ENCODE results near the gene DNAH14.
"Not testable (repeated sequence)": the region's sequence is repeated elsewhere in the genome, so short reads cannot be mapped to it uniquely, and the experiment has no call there.

Gene DNAH14

DNA sequence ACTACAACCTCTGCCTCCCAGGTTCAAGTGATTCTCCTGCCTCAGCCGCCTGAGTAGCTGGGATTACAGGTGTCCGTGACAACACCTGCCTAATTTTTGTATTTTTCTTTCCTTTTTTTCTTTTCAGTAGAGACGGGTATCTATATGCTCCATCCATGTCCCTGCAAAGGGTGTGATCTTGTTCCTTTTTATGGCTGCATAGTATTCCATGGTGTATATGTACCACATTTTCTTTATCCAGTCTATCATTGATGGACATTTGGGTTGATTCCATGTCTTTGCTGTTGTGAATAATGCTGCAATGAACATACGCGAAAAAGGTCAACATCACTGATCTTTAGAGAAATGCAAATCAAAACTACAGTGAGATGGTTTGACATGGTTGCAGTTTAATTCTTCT lies 62.1 kb downstream of the DNAH14 start:
- not testable (repeated sequence) for DNase-seq (ENCODE audit: low read depth in 2 of 2, low spot score in 1 of 2)

DNA sequence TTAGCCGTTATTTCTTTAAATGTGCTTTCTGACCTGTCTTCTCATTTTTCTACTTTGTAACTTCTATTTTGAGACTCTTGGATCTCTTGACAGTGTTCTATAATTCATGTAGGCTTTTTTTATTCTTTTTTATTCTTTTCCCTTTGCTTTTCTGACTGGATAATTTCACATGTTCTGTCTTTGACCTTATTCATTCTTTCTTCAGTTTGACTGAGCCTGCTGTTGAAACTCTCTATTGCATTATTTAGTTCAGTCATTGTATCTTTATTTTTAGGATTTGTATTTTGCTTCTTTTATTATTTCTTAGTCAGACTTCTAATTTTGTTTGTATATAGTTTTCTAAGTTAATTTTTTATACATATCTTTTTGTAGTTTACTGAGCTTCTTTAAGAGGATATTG lies 66.1 kb downstream of the DNAH14 start:
- no peak for DNase-seq (ENCODE audit: low read depth in 2 of 2, low spot score in 1 of 2)

DNA sequence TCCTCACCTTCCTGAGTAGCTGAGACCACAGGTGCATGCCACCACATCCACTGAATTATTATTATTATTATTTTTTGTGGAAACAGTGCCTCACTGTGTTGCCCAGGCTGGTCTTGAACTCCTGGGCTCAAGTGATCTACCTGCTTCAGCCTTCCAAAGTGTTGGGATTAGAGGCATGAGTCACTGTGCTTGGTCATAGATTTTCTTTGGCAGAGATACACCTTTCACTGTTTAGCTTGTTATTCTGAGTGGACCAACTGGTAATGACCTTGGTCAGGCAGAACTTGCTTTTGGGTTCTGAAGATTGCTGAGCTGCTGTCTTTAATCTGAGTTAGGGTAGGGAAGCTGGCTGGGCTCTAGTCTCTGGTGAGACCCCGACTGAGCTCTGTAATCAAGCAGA lies 66.8 kb downstream of the DNAH14 start:
- no peak for DNase-seq (ENCODE audit: low read depth in 2 of 2, low spot score in 1 of 2)

DNA sequence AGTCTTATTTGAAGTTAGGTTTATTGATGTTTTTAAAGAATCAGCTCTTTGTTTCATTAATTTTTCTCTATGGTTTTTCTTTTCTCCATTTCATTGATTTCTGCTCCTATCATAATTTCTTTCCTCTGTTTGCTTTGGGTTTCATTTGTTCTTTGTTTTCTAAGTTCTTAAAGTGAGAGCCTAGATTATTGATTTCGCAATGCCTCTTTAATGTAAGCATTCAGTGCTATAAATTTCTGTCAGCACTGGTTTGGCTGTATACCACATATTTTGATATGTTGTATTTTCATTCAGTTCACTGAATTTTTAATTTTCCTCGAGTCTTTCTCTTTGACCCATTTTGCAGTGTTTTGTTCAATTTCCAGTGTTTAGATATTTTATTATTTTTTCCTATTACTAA lies 68.7 kb downstream of the DNAH14 start:
- DNase-seq (ENCODE audit: low read depth in 2 of 2, low spot score in 1 of 2) = no peak

DNA sequence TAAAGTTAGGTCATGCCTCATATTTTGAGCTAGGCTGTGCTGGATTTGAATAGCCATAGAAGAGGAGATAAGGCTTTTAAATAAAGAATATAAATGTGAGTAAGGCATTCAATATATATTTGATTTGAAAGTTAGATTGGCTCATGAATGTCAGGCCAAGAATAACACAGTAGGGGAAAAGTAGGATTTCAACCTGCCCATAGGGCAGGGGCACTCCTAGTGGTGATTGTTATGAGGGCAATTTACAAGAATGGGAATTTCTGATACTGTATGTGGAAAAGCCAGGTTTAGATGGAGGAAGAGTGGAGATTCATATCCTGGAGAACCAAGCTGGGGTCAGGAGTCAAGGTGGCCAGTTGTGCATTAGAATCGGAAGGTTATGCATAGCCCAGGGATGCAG lies 74.9 kb downstream of the DNAH14 start:
- DNase-seq (ENCODE audit: low read depth in 2 of 2, low spot score in 1 of 2) = no peak

DNA sequence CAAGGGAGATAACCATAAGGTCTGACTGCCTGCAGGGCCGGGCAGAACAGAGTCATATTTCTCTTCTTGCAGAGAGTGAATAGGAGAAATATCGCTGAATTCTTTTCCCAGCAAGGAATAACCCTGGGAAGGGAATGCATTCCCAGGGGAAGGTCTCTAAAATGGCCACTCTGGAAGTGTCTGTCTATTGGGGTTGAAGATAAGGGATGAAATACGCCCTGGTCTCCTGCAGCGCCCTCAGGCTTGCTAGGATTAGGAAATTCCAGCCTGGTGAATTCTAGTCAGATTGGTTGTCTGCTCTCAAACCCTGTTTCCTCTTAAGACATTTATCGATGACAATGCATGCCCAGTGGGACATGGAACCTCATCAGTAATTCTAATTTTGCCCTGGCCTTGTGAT lies 76.9 kb downstream of the DNAH14 start:
- DNase-seq (ENCODE audit: low read depth in 2 of 2, low spot score in 1 of 2) = not testable (repeated sequence)

DNA sequence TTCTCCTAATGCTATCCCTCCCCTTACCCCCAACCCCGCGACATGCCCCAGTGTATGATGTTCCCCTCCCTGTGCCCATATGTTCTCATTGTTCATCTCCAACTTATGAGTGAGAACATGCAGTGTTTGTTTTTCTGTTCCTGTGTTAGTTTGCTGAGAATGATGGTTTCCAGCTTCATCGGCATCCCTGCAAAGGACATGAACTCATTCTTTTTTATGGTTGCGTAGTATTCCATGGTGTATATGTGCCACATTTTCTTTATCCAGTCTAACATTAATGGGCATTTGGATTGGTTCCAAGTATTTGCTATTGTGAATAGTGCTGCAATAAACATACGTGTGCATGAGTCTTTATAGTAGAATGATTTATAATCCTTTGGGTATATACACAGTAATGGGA lies 78.6 kb downstream of the DNAH14 start:
- DNase-seq (ENCODE audit: low read depth in 2 of 2, low spot score in 1 of 2) = not testable (repeated sequence)

DNA sequence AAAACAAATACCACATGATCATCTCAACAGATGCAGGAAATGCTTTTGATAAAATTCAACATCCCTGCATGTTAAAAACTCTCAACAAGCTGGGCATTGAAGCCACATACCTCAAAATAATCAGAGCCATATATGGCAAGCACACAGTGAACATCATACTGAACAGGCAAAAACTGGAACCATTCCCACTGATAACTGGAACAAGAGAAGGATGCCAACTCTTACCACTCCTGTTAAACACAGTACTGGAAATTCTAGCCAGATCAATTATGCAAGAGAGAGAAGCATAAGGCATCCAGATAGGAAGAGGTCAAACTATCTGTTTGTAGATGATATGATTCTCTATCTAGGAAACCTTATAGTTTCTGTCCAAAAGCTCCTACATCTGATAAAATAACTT lies 91.6 kb downstream of the DNAH14 start:
- DNase-seq (ENCODE audit: low read depth in 2 of 2, low spot score in 1 of 2) = no peak

DNA sequence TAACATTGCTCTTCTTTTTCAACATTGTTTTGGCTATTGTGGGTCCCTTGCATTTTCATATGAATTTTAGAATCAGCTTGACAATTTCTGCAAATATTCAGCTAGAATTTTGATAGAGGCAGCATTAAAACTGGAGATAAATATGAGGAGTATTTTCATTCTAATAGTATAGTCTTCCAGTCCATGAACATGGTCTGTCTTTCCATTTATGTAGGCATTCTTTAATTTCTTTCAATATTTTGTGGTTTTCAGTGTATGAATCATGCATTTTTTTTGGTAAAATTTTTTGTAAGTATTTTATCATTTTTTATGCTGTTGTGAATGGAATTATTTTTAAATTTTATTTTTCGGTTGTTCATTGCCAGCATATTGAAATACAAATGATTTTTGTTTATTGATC lies 97.2 kb downstream of the DNAH14 start:
- no peak for DNase-seq (ENCODE audit: low read depth in 2 of 2, low spot score in 1 of 2)

DNA sequence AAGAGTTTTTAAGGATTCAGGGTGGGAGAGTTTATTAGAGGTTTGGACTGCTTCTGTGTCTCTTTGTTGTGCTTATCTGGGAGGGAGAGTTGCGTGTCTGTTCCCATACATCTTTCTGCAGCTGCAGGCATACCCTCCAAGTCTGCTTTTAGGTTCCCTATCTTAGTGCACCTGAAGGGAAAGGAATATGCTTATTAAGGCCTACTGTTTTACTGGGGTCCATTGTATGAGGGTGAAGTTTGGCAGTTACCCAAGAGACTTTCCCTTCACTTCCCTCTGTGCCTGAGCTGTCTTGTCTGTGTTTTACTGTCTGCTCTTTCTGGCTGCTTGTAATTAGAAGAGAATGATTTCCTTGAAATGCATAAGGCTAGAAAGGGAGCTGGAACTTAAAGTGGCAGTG lies 107.0 kb downstream of the DNAH14 start:
- not testable (repeated sequence) for DNase-seq (ENCODE audit: low read depth in 2 of 2, low spot score in 1 of 2)

DNA sequence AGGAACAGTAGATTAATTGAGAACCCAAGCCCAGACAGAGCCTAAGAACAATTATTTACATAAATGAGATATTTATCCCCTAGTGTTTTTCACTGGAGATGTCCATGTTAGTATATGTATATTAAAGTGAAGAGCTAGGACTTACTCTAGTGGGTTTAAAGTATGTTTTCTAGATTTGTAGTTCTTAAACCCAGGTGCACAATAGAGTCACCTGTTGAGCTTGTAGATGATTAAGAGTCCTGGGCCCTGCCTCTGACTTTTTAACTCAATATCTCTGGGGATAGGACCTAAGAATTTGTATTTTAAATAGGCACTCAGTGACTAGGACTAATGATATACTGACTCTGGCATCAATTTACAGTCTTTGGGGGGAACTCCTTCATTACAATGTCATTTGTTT lies 112.8 kb downstream of the DNAH14 start:
- DNase-seq (ENCODE audit: low read depth in 2 of 2, low spot score in 1 of 2) = no peak

DNA sequence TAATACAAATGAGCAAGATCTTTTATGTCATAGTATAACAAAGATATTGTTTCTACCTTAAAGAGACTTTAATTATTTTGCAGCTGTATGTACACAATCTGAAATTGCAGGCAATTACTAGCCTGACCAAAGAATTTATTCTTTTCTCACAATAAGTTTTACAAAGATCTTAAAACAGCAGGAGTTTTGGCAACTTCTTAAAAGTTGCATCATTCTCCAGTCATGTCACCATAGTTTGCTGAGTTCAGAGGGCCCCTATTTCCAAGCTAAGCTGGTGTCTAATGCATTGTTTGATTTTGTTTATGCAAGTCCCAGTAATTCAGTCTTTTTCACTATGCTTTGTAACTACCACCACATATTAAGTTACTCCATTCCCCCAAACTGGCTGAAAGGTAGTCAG lies 114.8 kb downstream of the DNAH14 start:
- no peak for DNase-seq (ENCODE audit: low read depth in 2 of 2, low spot score in 1 of 2)

DNA sequence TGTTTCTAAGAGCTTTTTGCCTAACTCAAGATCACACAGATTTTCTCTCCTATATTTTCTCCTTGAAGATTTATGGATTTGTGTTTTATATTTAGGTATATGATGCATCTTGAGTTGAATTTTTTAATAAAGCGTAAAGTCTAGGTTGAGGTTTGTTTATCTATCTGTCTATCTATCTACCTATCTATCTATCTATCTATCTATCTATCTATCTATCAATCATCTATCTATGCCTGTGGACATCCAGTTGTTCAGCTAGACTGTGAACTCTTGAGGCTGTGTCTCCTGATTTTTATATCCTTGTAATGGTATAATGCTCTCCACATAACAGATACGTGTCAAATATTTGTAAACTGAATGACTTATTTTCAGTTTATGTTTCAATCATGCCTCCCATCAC lies 120.1 kb downstream of the DNAH14 start:
- no peak for DNase-seq (ENCODE audit: low read depth in 2 of 2, low spot score in 1 of 2)

DNA sequence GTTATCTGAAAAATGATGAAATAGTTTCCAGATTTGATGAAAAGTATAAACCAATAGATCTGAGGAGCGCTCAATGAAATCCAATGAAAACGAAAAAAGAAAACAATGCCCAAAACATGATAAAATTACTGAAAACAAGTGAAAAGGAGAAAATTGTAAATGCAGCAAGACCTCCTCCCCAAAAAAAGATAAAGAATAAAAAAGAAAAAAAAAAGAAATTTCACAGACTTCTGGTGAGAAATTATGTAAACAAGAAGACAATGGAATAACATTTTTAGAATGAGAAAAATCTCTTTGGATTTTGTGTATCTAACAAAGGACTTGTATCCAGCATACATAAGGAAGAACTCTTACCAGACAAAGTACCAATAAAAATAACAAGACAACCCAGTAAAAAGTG lies 134.2 kb downstream of the DNAH14 start:
- DNase-seq (ENCODE audit: low read depth in 2 of 2, low spot score in 1 of 2) = no peak

DNA sequence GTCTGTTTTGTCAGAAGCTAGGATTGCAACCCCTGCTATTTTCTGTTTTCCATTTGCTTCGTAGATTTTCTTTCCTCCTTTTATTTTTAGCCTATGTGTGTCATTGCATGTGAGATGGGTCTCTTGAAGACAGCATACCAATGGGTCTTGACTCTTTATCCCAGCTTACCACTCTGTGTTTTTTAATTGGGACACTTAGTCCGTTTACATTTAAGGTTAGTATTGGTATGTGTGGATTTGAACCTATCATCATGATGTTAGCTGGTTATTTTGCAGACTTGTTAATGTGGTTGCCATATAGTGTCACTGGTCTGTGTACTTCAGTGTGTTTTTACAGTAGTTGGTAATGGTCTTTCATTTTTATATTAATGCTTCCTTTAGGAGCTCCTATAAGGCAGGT lies 141.5 kb downstream of the DNAH14 start:
- no peak for DNase-seq (ENCODE audit: low read depth in 2 of 2, low spot score in 1 of 2)

DNA sequence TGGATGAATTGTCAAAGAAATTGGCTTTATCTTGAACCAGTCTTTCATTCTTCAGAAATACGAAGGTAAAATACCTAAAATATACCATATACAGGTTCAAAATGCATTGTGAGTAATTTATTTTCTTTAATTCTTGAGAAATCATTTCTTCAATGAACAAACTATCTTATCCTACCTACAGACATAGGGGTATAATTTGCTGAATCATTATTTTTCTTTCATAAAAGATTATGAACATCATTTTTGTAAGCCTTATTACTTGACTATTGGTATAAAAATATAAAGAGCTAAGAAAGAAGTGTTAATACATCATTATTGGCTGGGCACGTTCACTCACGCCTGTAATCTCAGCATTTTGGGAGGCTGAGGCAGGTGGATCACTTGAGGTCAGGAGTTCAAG lies 167.7 kb downstream of the DNAH14 start:
- no peak for DNase-seq (ENCODE audit: low read depth in 2 of 2, low spot score in 1 of 2)

DNA sequence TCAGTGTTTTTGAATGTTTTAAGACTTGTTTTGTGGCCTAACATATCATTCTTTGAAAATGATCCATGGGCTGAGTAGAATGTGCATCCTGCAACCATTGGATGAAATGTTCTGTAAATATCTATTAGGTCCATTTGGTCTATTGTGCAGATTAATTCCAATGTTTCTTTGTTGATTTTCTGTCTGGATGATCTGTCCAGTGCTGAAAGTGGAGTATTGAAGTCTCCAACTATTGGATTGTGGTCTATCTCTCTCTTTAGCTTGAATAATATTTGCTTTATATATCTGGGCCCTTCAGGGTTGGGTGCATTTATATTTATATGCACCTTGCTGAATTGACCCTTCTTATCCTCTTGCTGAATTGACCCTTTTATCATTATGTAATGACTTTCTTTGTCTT lies 181.5 kb downstream of the DNAH14 start:
- no peak for DNase-seq (ENCODE audit: low read depth in 2 of 2, low spot score in 1 of 2)

DNA sequence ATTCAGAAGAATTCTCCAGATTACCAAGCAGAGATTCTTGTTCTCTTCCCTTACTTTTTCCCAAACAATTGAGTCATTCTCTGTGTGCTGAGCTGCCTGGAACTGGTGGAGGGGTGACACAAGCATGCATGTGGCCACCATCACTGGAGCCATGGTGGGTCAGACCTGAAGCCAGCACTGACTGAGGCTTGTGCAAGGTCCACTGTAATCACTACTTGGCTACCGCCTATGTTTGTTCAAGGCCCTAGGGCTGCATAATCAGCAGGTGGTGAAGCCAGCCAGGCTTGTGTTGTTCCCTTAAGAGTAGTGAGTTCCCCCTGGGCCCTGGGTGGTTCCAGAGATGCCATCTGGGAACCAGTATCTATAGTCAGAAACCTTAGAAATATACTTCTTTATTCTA lies 183.8 kb downstream of the DNAH14 start:
- no peak for DNase-seq (ENCODE audit: low read depth in 2 of 2, low spot score in 1 of 2)

DNA sequence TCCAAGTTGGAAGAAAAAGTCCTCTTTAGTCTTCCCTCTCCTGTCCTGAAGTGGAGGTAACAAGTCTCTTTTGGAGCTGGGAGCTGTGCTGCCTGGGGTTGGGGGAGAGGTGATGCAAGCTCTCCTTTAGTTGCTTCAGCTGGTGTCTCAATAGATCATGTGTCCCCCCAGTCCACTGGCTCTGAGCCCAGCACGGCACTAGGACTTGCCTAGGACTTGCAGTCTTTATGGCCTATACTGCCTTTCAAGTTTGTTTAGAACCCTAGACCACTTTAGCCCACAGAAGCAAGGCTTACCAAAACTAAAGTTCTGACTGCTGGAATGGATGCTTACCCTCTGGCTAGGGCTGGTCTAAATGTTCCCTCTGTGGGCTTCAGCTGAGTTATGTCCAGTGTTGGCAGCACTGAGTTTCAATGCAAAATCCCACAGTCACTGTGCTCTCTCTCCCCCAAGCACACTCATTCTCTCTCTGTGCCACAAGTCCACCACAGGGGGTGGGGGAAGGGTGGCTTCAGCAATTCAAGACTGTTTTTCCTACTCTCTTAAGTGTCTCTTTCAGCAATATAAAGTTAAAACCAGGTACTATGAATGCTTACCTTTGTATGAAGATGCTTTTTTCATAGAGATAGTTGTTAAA lies 185.0 kb downstream of the DNAH14 start:
- no peak for DNase-seq (ENCODE audit: low read depth in 2 of 2, low spot score in 1 of 2)

DNA sequence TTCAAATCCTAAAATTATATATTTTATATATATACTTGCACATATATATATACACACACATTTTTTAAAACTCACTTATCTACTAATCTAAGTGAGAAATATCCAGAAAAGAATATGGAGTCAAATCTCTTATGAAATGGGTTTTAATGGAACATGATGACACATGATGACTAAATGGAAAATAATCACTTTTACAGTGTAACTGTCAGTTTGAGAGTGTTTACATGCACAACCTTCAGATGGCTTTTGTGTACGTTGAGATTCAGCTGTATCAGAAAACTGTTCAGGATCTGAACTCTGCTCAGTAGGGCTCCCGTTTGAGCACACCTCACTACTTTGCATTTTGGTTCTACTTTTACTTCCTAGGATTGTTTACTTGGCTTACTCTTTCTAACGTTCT lies 189.8 kb downstream of the DNAH14 start:
- no peak for DNase-seq (ENCODE audit: low read depth in 2 of 2, low spot score in 1 of 2)

DNA sequence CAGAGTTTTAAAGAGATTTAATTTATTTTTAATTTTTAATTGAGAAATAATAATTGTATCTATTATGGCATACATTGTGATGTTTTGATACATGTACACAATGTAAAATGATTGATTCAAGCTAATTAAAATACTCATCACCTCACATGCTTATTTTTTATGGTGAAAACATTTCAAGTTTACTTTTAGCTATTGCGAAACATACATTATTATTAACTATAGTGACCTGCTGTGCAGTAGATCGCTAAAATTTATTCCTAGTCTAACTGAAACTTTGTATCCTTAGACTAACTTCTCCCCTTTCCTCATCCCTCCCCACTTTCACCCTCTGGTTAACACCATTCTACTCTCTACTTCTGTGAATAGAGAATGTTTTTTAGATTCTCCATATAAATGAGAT lies 191.6 kb downstream of the DNAH14 start:
- no peak for DNase-seq (ENCODE audit: low read depth in 2 of 2, low spot score in 1 of 2)

DNA sequence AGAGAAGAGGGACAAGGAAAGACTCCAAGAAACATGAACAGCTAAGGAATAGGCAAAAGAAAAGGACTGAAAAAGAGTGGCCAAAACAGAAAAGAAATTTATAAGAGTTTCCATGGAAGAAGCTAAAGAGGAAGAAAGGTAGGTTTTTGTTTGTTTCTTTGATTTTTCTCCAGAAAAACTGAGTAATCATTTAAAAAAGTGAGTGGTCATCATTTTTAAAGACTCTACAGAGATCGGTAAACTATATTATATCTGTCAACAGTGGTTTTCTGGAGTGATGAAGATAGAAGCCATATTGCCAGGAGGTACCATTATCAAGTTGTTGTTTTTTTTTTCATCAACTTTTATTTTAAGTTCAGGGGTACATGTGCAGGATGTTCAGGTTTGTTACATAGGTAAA lies 202.4 kb downstream of the DNAH14 start:
- DNase-seq (ENCODE audit: low read depth in 2 of 2, low spot score in 1 of 2) = no peak

DNA sequence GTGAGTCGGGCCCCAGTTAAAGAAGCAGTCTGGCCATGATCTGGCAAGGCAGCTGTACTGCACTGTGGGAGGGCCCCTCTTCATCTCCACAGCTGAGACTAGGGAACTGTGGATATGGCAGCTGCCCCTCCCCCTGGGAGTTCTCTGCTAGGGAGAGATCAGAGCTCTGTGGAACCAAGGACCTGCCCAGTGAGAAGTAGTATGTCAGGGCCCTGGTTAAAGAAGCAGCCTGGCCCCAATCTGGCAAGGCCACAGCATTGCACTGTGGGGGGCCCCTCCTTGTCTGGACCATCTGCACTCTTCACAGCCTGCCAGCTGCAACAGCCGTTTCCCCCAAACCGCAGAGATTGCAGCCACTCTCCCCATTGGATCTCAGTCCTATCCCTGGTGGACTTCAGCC lies 208.5 kb downstream of the DNAH14 start:
- DNase-seq (ENCODE audit: low read depth in 2 of 2, low spot score in 1 of 2) = no peak

DNA sequence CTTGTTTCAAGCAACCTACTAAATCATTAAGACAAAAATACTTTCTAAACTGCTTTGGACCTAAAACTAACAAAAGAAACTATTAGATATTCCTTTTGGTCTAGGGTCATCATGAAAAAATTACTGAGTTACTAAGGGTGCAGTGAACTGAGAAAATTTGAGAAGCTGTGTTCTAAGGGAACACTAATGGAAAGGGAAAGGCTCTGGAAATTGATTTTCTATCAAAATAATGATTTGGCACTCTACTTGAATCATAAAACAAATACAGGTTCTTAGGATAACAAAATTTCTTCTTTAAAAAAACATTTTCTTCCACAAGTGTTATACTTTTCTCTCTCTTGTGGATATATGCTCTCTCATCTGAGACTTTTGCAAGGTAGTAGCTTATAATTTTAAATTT lies 213.5 kb downstream of the DNAH14 start:
- DNase-seq (ENCODE audit: low read depth in 2 of 2, low spot score in 1 of 2) = no peak
